ENCODE measurements around the gene PIK3C3.

PIK3C3 gene

GRCh38 chr18:42131066-42131929 is 176.3 kb downstream of the PIK3C3 start:
- no peak for DNase-seq (ENCODE audit: low spot score)

GRCh38 chr18:42131930-42132244 is 176.9 kb downstream of the PIK3C3 start:
- no peak for DNase-seq (ENCODE audit: low spot score)

Data from globus pallidus (tissue), 1 donor.